GM15510 (cell line): Measurements from ENCODE around the gene IMPACT.

Experiments
- POLR2A ChIP-seq: IDR thresholded peaks from 3 replicates; pipeline ENCODE4 v1.6.1; 2011; ENCODE audit warnings: borderline replicate concordance; ENCODE audit not compliant: insufficient read length; ENCODE audit errors: extremely low read depth

Gene IMPACT

DNA sequence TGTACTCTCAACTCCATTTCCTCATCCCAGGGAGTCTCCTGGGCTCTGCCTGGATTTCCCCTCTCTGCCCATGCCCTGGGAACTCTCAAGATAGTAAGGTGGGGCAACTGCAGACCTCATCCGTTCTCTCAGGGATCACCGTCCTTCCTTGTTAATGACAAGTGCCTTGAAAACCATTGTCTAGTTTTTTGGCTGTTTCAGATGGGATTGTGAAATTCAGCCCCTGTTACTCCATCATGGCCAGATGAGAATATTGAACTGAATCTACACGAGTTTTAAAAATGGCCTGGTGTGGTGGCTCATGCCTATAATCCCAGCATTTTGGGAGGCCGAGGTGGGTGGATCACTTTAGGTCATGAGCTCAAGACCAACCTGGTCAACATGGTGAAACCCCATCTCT lies 33.3 kb downstream of the IMPACT start:
- no peak for TF ChIP-seq POLR2A

- no peak for TF ChIP-seq POLR2A
These were observed 33.9 kb downstream of the IMPACT start, which contains the start of gene HRH4 for GRCh38 chr18:24460388-24460787. Gene HRH4, plus strand, starts transcription at chr18:24460637. Its CDS starts 92 bp downstream, at chr18:24460729.

DNA sequence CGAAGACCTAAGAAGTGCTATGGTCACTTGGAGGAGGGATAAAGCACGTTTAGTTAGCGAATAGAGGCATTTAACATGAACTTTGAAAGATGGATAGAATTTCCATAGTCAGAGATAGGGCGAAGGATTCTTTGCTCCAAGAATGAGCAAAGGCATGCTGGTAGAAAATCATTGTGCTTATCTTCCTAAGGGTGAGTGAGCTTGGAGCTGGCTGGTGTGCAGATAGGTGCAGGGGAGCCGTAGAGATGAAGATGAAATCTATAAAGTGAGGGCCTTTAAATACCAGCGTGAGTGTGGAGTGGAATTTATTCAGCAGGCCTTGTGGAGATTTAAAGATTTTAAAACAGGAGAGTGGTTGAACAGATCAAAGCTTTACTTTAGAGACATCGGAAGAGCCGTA lies 35.5 kb downstream of the IMPACT start:
- TF ChIP-seq POLR2A, result no peak

DNA sequence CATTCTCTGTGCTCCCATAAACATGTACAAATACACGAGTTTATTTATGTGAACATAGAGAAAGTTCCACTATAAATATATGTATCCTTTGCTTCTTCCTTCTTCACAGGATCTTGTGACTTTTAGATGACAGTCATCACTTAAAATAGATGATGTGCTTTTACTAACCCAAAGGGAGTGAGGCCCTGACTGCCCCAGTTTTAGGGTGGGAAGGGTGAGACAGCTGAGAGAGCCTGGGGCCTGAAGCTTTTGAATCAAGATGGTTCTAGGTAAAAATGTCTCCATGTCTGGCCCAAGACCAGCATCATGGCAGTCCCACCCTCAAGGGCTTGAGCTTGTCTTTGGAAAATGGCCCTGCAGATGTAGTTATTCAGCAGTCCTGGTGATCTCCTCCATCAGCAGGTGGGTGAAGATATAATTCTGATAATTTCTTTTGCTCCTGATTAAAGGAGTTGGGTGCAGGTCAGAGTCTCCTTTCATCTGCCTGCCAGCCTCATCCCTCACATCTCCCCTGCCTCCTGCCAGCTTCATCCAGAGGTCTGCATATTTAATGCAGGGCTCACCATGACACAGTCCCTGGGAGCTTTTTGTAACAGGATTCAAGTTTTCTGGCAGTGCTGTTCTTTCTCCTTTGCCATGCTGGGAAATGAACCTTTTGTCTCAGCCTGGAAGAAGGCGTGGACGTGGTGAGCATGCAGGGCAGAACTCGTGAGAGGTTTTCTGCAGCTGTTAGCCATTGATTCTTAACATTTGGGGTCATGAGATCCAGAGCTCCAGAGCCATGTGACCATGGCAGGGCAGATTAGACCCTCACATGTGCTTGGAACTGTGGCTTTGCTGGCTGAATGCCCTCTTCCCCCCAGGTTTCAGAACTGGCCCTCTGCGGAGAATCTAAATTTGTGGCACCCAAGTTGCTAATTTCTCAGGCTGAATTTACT lies 36.6 kb downstream of the IMPACT start:
- no peak for TF ChIP-seq POLR2A

GRCh38 chr18:24465486-24465885 lies 39.0 kb downstream of the IMPACT start:
- no peak for TF ChIP-seq POLR2A

GRCh38 chr18:24466771-24467170 lies 40.3 kb downstream of the IMPACT start:
- no peak for TF ChIP-seq POLR2A

- no peak for TF ChIP-seq POLR2A
These were observed 43.6 kb downstream of the IMPACT start for GRCh38 chr18:24470022-24470618.

DNA sequence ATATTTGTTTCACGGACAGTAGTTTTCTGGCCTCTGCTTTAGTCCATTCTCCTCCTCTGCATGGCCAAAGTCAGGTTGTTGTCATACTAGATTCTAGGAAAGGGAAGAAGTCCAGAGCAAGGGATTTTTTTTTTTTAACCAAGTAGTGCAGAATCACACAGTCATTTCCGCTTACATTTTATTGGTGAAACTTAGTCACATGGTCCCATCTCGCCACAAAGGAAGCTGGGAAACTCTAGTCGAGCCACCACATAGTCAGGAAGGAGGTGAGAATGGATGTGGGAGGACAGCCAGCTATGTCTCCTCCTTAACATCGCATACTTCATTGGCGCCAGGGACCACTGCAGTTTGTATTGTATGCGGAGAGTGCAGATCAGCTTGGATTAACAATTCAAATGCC lies 44.3 kb downstream of the IMPACT start:
- no peak for TF ChIP-seq POLR2A

- TF ChIP-seq POLR2A, result no peak
These were observed 46.1 kb downstream of the IMPACT start for GRCh38 chr18:24472591-24472990.

DNA sequence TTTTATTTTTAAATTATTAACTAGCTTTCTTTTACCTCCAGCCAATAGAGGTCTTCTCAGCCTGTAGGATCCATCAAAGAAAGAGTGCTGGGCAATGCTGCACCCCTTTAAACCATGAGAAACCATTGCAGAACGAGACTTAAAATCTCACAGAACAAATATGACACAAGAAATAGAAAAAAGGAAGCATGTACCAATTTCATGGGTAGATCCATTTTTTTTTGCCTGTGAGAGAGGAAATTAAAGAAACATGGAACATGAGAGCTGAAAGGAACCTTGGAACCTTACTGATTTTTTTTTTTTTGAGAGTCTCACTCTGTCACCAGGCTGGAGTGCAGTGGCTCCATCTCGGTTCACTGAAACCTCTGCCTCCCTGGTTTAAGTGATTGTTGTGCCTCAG lies 47.9 kb downstream of the IMPACT start:
- TF ChIP-seq POLR2A, result no peak

- no peak for TF ChIP-seq POLR2A
These were observed 49.6 kb downstream of the IMPACT start for GRCh38 chr18:24475926-24476589.

- no peak for TF ChIP-seq POLR2A
These were observed 52.9 kb downstream of the IMPACT start for GRCh38 chr18:24479371-24479770.

DNA sequence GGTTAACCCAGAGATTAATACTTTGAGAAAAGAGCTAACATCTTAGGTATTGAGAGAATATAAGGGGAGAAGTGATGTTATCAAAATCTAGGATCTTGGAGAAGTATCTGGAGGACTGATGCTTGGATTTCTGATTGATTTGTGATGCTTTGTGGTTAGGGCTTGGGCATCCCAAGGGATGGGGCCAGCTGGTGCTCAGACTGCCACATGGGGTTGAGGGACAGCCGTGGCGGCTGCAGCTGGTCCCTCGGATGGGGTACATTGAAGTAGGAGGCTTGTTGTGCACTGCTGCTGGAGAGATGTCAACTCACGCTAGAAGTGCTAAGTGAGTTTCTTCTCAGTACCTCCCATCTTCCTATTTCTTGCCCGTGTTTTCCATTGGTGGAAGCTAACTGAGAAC lies 56.4 kb downstream of the IMPACT start:
- TF ChIP-seq POLR2A, result no peak

DNA sequence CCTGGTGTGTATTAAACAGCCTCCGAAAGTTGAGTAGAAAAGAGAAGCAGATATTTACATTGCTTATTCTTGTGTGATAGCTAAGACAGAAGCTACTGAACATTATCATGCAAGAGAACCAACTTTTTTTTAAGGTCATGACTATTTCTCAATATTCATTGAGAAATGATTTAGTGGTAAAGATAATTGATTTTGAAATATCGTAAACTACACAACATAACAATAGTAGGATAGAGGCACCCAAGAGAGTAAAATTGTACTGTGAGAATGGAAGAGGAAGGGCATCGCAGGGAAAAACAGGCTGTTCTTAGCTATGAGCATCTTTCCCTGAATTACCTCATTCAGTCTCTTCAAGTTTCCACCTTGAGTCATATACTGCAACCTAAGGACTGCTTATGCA lies 59.2 kb downstream of the IMPACT start:
- no peak for TF ChIP-seq POLR2A

- no peak for TF ChIP-seq POLR2A
These were observed 60.2 kb downstream of the IMPACT start for GRCh38 chr18:24486684-24487083.
